GM12878 (cell line): ENCODE data around the gene CD200R1L. TPM values are rescaled to one million over a fixed set of nuclear protein-coding genes. Genes with fewer than 3 reads are reported as not detected.

Experiments
- ATAC-seq: fragments of 200-7000 bp; cut with Tn5 transposase; 3 replicates; pipeline ENCODE4 v1.9.1; 2020; ENCODE audit warnings: mild to moderate bottlenecking, moderate library complexity
- BruUV-seq: library from RNA; stranded (reverse); fragments of 400-500 nt; replicated peaks from 2 replicates; lab custom pipeline; 2021; lab: Mats Ljungman, UMichigan
- CTCF ChIA-PET: fragments of 300-600 bp; sonication (Branson Sonifier 250); formaldehyde crosslinking; extraction: SDS; loops from one replicate; lab custom pipeline; 2021; ENCODE audit warnings: inconsistent platforms; lab: Yijun Ruan, JAX
- POLR2A ChIA-PET: fragments of 350-600 bp; formaldehyde crosslinking; extraction: SDS; loops from one replicate; lab custom pipeline; 2021; ENCODE audit warnings: inconsistent platforms; lab: Charles Lee
- RAD21 ChIA-PET: fragments of 300-600 bp; sonication (Branson Sonifier 250); formaldehyde crosslinking; loops from one replicate; lab custom pipeline; 2023; ENCODE audit warnings: antibody characterized with exemption; ENCODE audit not compliant: unreplicated experiment; lab: Charles Lee
- SMC1A ChIA-PET: fragments of 300-600 bp; sonication (Branson Sonifier 250); formaldehyde crosslinking; loops from one replicate; lab custom pipeline; 2023; ENCODE audit not compliant: unreplicated experiment, uncharacterized antibody; lab: Charles Lee
- DNase-seq: peaks from one replicate; pipeline ENCODE4 v3.0.0-alpha.2; 2011; ENCODE audit warnings: low read depth, low spot score
- FAIRE-seq: peaks from 3 replicates; lab custom pipeline; 2011; peaks lifted over from hg19 to GRCh38; lab: Jason Lieb, UNC
- H2AFZ ChIP-seq: 2 replicates; pipeline ENCODE4 v1.6.0; 2011; ENCODE audit warnings: low read depth, low read length, control low read depth; ENCODE audit not compliant: control insufficient read depth
- H3K27ac ChIP-seq: 2 replicates; pipeline ENCODE4 v1.5.1; 2011; ENCODE audit warnings: control low read depth; ENCODE audit not compliant: control insufficient read depth, insufficient read depth
- H3K27me3 ChIP-seq, 2 experiments: replicated peaks in 1 of 2; 2 replicates each; pipeline versions ENCODE4 v1.6.0 to v1.6.1; 2011; ENCODE audit warnings: low read length in 1 of 2; ENCODE audit not compliant: control insufficient read depth in 2 of 2, insufficient read depth in 2 of 2
- H3K36me3 ChIP-seq, 2 experiments: 2 replicates each; pipeline ENCODE4 v1.5.1; 2011; ENCODE audit warnings: low read length in 1 of 2; ENCODE audit not compliant: control insufficient read depth in 2 of 2, insufficient read depth in 2 of 2
- H3K4me1 ChIP-seq: 2 replicates; pipeline ENCODE4 v1.6.1; 2011; ENCODE audit warnings: mild to moderate bottlenecking, low read length, moderate library complexity, mixed read lengths; ENCODE audit not compliant: control insufficient read depth, insufficient read depth
- H3K4me2 ChIP-seq: 2 replicates; pipeline ENCODE4 v1.6.0; 2011; ENCODE audit warnings: control low read depth; ENCODE audit not compliant: control insufficient read depth, insufficient read depth
- H3K4me3 ChIP-seq: fragments of 200-600 bp; sonication (generic); 2 replicates; pipeline ENCODE4 v1.5.1; 2016
- H3K79me2 ChIP-seq: 2 replicates; pipeline ENCODE4 v1.6.0; 2011; ENCODE audit warnings: low read length; ENCODE audit not compliant: control insufficient read depth, insufficient read depth
- H3K9ac ChIP-seq: 2 replicates; pipeline ENCODE4 v1.8.0; 2011; ENCODE audit warnings: low read length, control low read depth, mixed read lengths; ENCODE audit not compliant: control insufficient read depth, insufficient read depth
- H3K9me3 ChIP-seq: replicated peaks from 3 replicates; pipeline ENCODE4 v1.5.1; 2011; ENCODE audit warnings: mild to moderate bottlenecking, low read length; ENCODE audit not compliant: control insufficient read depth, insufficient read depth
- H4K20me1 ChIP-seq: 2 replicates; pipeline ENCODE4 v1.6.0; 2011; ENCODE audit not compliant: control insufficient read depth, insufficient read depth
- EGR1 ChIP-seq, 2 experiments: IDR thresholded peaks; 1 replicate in 1 of 2; 2 replicates in 1 of 2; pipeline ENCODE4 v1.6.1; 2011 to 2012; ENCODE audit warnings: low read depth in 2 of 2, low read length in 2 of 2, borderline replicate concordance in 1 of 2, mild to moderate bottlenecking in 1 of 2, moderate library complexity in 1 of 2
- HCFC1 ChIP-seq: fragments of 150-350 bp; IDR thresholded peaks from 2 replicates; pipeline ENCODE4 v1.6.1; 2014; ENCODE audit warnings: low read length
- JUND ChIP-seq: IDR thresholded peaks from 2 replicates; pipeline ENCODE4 v1.6.1; 2012; ENCODE audit warnings: low read depth, mild to moderate bottlenecking, low read length, improper control_type of control experiment, moderate library complexity
- MXI1 ChIP-seq: fragments of 150-350 bp; IDR thresholded peaks from 2 replicates; pipeline ENCODE4 v1.6.1; 2011; ENCODE audit warnings: low read depth, mild to moderate bottlenecking, inconsistent platforms, low read length, improper control_type of control experiment
- PAX5 ChIP-seq: IDR thresholded peaks from 2 replicates; pipeline ENCODE4 v1.6.1; 2011; ENCODE audit warnings: low read depth, low read length, borderline replicate concordance
- STAT1 ChIP-seq: fragments of 450-650 bp; conservative IDR thresholded peaks from 2 replicates; pipeline ENCODE4 v1.6.1; 2014; ENCODE audit warnings: antibody characterized with exemption, mild to moderate bottlenecking
- STAT3 ChIP-seq: IDR thresholded peaks from 2 replicates; pipeline ENCODE4 v1.6.1; 2011; ENCODE audit warnings: low read depth, low read length, improper control_type of control experiment
- TAF1 ChIP-seq: IDR thresholded peaks from 2 replicates; pipeline ENCODE4 v1.6.1; 2011; ENCODE audit warnings: mild to moderate bottlenecking, low read depth, low read length, borderline replicate concordance
- TCF3 ChIP-seq: IDR thresholded peaks from 2 replicates; pipeline ENCODE4 v1.6.1; 2012; ENCODE audit warnings: low read depth, mild to moderate bottlenecking, low read length, borderline replicate concordance; ENCODE audit not compliant: insufficient read depth
- WGBS: methylation state at CpG from one replicate; pipeline ENCODE4 v1.1.6; 2016; ENCODE audit warnings: low lambda C conversion rate; ENCODE audit not compliant: insufficient replicate concordance, insufficient coverage; ENCODE audit errors: missing lambda C conversion rate; 5-methylcytosine and 5-hydroxymethylcytosine counted together
- in situ Hi-C: fragments of 300-500 bp; cut with MboI; formaldehyde crosslinking; loops from 9 replicates; pipeline ENCODE4 v1.14.3; 2018; ENCODE audit warnings: mixed read lengths
- intact Hi-C: fragments of 100-400 bp; cut with micrococcal nuclease; formaldehyde crosslinking; loops from one replicate; pipeline ENCODE4 v1.14.2; 2022; ENCODE audit not compliant: unreplicated experiment
- polyA plus RNA-seq, 11 experiments: library from polyadenylated mRNA; depleted of rRNA in 4 of 11; unstranded in 6 of 11; stranded (reverse) in 5 of 11; fragments of >200 nt; fragmentation: Nextera tagmentation in 4 of 11; fragmentation: Illumina TruSeq in 1 of 11; extraction: Ambion mirVana in 4 of 11; extraction: Trizol in 1 of 11; gene quantifications; 1 replicate in 1 of 11; 2 replicates in 10 of 11; pipeline versions ENCODE4 v1.2.1 to v1.2.3, GENCODE V29; 2011 to 2016; ENCODE audit warnings: inconsistent platforms in 2 of 11, missing spikeins in 2 of 11, low read depth in 1 of 11
- total RNA-seq, 4 experiments: library from RNA; depleted of rRNA in 3 of 4; stranded (reverse); fragments of >200 nt in 3 of 4; fragmentation: Illumina TruSeq in 1 of 4; extraction: Trizol in 1 of 4; gene quantifications; 2 replicates each; pipeline versions ENCODE4 v1.2.1 to v1.2.3, GENCODE V29; 2013 to 2021
- TF ChIP-seq, protein P1 (sequence below): fragments of 150-350 bp; IDR thresholded peaks from 2 replicates; pipeline ENCODE4 v1.6.1; 2014; ENCODE audit warnings: mild to moderate bottlenecking, low read depth, low read length
- TF ChIP-seq, protein P2 (sequence below): fragments of 450-650 bp; IDR thresholded peaks from 2 replicates; pipeline ENCODE4 v1.6.1; 2016; ENCODE audit warnings: mild to moderate bottlenecking, moderate library complexity, borderline replicate concordance
- TF ChIP-seq, protein P3 (sequence below): fragments of 450-650 bp; IDR thresholded peaks from 2 replicates; pipeline ENCODE4 v1.6.1; 2017; ENCODE audit warnings: borderline replicate concordance

The CD200R1L gene
- total and polyA plus RNA-seq, 10 of the 15 experiments (the other 5 are each of a cell fraction or from before 2014, with no cell fraction given): 0.41 TPM; not detected in 9

DNA sequence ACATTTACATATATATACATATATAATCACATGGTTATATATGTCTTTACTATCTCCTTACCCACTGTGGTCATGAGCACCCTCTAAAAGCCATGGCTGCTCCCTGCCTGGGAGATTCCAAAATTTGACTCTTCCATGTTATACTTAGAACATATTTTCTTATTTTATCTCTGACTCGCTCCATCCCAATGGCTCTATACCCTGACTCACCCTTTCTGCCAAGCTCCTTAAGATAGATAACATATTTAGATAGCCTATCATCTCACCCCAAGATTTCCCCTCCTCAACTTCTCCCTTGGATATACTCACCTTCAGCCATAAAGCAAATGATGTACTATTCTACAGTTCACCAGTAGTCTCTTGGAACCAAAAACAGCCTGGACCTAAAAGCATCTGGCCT lies 65.1 kb downstream of the CD200R1L start:
- ChIA-PET SMC1A (interaction anchor here (1.3 to 1.6 kb wide), 2 partner anchors 10 to 191 kb away, joined by 4 to 6 read pairs; no protein-coding TSS in a partner anchor), RAD21 (no interaction called here), POLR2A (no interaction called here), CTCF (interaction anchor here (0.6 to 1.3 kb wide), 3 partner anchors 10 to 197 kb away, joined by 3 to 5 read pairs (median 3); no protein-coding TSS in a partner anchor)
- no peak for FAIRE-seq
- Histone ChIP-seq H3K79me2 (no peaks in the 10 kb centered on the region), H3K27me3 (no peaks in the 10 kb centered on the region; a peak in 1 of 4 replicates), H2AFZ (no peak overlapping the region), H3K9me3 (no peaks in the 10 kb centered on the region), H3K4me1 (no peaks in the 10 kb centered on the region), H3K36me3 (no peaks in the 10 kb centered on the region), H3K27ac (no peak overlapping the region), H4K20me1 (no peaks in the 10 kb centered on the region), H3K4me3 (no peak overlapping the region), H3K9ac (no peak overlapping the region), H3K4me2 (no peak overlapping the region)
- BruUV-seq: no TSS peak
- in situ Hi-C loops: no loop called here
- DNase-seq: no peak
- intact Hi-C loops: no loop called here
- no peak for ATAC-seq
- 96% methylated on average over 1 of the region's 1 CpG for WGBS
- TF ChIP-seq, protein P1, sequence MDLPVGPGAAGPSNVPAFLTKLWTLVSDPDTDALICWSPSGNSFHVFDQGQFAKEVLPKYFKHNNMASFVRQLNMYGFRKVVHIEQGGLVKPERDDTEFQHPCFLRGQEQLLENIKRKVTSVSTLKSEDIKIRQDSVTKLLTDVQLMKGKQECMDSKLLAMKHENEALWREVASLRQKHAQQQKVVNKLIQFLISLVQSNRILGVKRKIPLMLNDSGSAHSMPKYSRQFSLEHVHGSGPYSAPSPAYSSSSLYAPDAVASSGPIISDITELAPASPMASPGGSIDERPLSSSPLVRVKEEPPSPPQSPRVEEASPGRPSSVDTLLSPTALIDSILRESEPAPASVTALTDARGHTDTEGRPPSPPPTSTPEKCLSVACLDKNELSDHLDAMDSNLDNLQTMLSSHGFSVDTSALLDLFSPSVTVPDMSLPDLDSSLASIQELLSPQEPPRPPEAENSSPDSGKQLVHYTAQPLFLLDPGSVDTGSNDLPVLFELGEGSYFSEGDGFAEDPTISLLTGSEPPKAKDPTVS: no peak
- TF ChIP-seq MXI1 (no peak), HCFC1 (no peak), TAF1 (no peak), STAT3 (no peak), PAX5 (no peak), EGR1 (IDR thresholded peaks at IDR 0.05; ENCODE audit: borderline replicate concordance in 1 of 2, low read depth in 2 of 2, low read length in 2 of 2) (no peak), TCF3 (no peak), JUND (no peak), STAT1 (no peak)
- TF ChIP-seq, protein P2, sequence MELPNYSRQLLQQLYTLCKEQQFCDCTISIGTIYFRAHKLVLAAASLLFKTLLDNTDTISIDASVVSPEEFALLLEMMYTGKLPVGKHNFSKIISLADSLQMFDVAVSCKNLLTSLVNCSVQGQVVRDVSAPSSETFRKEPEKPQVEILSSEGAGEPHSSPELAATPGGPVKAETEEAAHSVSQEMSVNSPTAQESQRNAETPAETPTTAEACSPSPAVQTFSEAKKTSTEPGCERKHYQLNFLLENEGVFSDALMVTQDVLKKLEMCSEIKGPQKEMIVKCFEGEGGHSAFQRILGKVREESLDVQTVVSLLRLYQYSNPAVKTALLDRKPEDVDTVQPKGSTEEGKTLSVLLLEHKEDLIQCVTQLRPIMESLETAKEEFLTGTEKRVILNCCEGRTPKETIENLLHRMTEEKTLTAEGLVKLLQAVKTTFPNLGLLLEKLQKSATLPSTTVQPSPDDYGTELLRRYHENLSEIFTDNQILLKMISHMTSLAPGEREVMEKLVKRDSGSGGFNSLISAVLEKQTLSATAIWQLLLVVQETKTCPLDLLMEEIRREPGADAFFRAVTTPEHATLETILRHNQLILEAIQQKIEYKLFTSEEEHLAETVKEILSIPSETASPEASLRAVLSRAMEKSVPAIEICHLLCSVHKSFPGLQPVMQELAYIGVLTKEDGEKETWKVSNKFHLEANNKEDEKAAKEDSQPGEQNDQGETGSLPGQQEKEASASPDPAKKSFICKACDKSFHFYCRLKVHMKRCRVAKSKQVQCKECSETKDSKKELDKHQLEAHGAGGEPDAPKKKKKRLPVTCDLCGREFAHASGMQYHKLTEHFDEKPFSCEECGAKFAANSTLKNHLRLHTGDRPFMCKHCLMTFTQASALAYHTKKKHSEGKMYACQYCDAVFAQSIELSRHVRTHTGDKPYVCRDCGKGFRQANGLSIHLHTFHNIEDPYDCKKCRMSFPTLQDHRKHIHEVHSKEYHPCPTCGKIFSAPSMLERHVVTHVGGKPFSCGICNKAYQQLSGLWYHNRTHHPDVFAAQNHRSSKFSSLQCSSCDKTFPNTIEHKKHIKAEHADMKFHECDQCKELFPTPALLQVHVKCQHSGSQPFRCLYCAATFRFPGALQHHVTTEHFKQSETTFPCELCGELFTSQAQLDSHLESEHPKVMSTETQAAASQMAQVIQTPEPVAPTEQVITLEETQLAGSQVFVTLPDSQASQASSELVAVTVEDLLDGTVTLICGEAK: no peak
- TF ChIP-seq, protein P3, sequence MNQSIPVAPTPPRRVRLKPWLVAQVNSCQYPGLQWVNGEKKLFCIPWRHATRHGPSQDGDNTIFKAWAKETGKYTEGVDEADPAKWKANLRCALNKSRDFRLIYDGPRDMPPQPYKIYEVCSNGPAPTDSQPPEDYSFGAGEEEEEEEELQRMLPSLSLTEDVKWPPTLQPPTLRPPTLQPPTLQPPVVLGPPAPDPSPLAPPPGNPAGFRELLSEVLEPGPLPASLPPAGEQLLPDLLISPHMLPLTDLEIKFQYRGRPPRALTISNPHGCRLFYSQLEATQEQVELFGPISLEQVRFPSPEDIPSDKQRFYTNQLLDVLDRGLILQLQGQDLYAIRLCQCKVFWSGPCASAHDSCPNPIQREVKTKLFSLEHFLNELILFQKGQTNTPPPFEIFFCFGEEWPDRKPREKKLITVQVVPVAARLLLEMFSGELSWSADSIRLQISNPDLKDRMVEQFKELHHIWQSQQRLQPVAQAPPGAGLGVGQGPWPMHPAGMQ: no peak
